Embryonic facial prominence (tissue), 1 donor: ENCODE measurements around the gene NETO2.
A peak's percentile ranks its signal among the peaks of the same experiment; 100 is the strongest.

Experiments
- DNase-seq: peaks from one replicate; pipeline ENCODE4 v3.0.0-alpha.2; 2016; ENCODE audit errors: extremely low spot score

The NETO2 gene

GRCh38 chr16:47045459-47045858 is 98.3 kb downstream of the NETO2 start:
- no peak for DNase-seq

GRCh38 chr16:47045023-47045422 is 98.7 kb downstream of the NETO2 start:
- no peak for DNase-seq

GRCh38 chr16:47043970-47044684 is 99.6 kb downstream of the NETO2 start:
- no peak for DNase-seq

- DNase-seq = no peak
These were observed 100.5 kb downstream of the NETO2 start for GRCh38 chr16:47043200-47043599.

GRCh38 chr16:47037746-47038458 is 105.8 kb downstream of the NETO2 start:
- peak; percentile 31 for DNase-seq

- no peak for DNase-seq
These were observed 106.4 kb downstream of the NETO2 start for GRCh38 chr16:47037396-47037745.

- no peak for DNase-seq
These were observed 107.5 kb downstream of the NETO2 start for GRCh38 chr16:47036201-47036600.

- DNase-seq = no peak
These were observed 108.3 kb downstream of the NETO2 start for GRCh38 chr16:47035436-47035835.

- no peak for DNase-seq
These were observed 109.3 kb downstream of the NETO2 start for GRCh38 chr16:47034455-47034854.

- no peak for DNase-seq
These were observed 110.6 kb downstream of the NETO2 start for GRCh38 chr16:47033176-47033575.

GRCh38 chr16:47029724-47030123 is 114.0 kb downstream of the NETO2 start:
- DNase-seq = no peak

GRCh38 chr16:47028767-47029377 is 114.9 kb downstream of the NETO2 start:
- no peak for DNase-seq
